Transverse colon (tissue), 4 donors: ENCODE results near the gene ST3GAL2. TPM values are rescaled to one million over a fixed set of nuclear protein-coding genes. Genes with fewer than 3 reads are reported as not detected.

ENCODE experiments used
- DNase-seq: peaks from one replicate; pipeline ENCODE4 v3.0.0-alpha.2; 2019
- H3K27ac ChIP-seq, 4 donors: fragments of 200-600 bp; sonication (generic); 2 replicates each; pipeline ENCODE4 v1.5.1; 2016 to 2018; ENCODE audit warnings: inconsistent platforms in 4 of 4
- H3K27me3 ChIP-seq: fragments of 200-600 bp; sonication (generic); 2 replicates; pipeline ENCODE4 v1.5.1; 2017; ENCODE audit warnings: inconsistent platforms
- H3K36me3 ChIP-seq, 4 donors: fragments of 200-600 bp; sonication (generic); 2 replicates each; pipeline ENCODE4 v1.5.1; 2017 to 2019; ENCODE audit warnings: inconsistent platforms in 4 of 4
- H3K4me1 ChIP-seq, 4 donors: fragments of 200-600 bp; sonication (generic); 2 replicates each; pipeline ENCODE4 v1.5.1; 2017 to 2020; ENCODE audit warnings: inconsistent platforms in 4 of 4
- H3K4me3 ChIP-seq, 4 donors: fragments of 200-600 bp; sonication (generic); 1 replicate in 1 of 4; 2 replicates in 3 of 4; pipeline versions ENCODE4 v1.5.1 to v1.6.1; 2017 to 2019; ENCODE audit warnings: inconsistent platforms in 4 of 4
- H3K9me3 ChIP-seq, 2 donors: fragments of 200-600 bp; sonication (generic); 2 replicates each; pipeline ENCODE4 v1.5.1; 2017 to 2019; ENCODE audit warnings: inconsistent platforms in 2 of 2
- CTCF ChIP-seq, 5 experiments: fragments of 200-600 bp in 3 of 5; fragments of 450-650 bp in 2 of 5; sonication (generic) in 3 of 5; IDR thresholded peaks; 1 replicate in 2 of 5; 2 replicates in 3 of 5; pipeline ENCODE4 v1.5.1; 2016 to 2017; ENCODE audit warnings: antibody characterized with exemption in 5 of 5, inconsistent platforms in 3 of 5, mild to moderate bottlenecking in 2 of 5, moderate library complexity in 1 of 5
- EP300 ChIP-seq: sonication (generic); formaldehyde crosslinking; IDR thresholded peaks from one replicate; pipeline ENCODE4 v1.6.1; 2017; ENCODE audit warnings: antibody characterized with exemption, low read depth
- POLR2A ChIP-seq: fragments of 450-650 bp; IDR thresholded peaks from one replicate; pipeline ENCODE4 v1.6.1; 2016; ENCODE audit warnings: antibody characterized with exemption, mild to moderate bottlenecking, moderate library complexity
- POLR2AphosphoS5 ChIP-seq, 3 donors: sonication (generic); formaldehyde crosslinking; IDR thresholded peaks; one replicate each; pipeline ENCODE4 v1.6.1; 2016; ENCODE audit warnings: antibody characterized with exemption in 3 of 3
- WGBS, 2 donors: methylation state at CpG; one replicate each; pipeline ENCODE4 v1.1.5; 2018; ENCODE audit warnings: low coverage in 1 of 2; 5-methylcytosine and 5-hydroxymethylcytosine counted together
- in situ Hi-C, 4 donors: fragments of 200-750 bp; cut with MboI; loops; one replicate each; pipeline versions ENCODE4 v1.15.0 to v1.15.1; 2017; ENCODE audit warnings: low sequenced_read_pairs in 3 of 4, low pct_ligation_motif_present in 1 of 4, low pct_unique_long_range_greater_than_20kb in 1 of 4
- intact Hi-C: fragments of 100-400 bp; cut with DNase I; formaldehyde crosslinking; loops from one replicate; pipeline ENCODE4 v1.15.1; 2023; ENCODE audit warnings: low total_unique reads
- total RNA-seq, 4 donors: library from RNA; depleted of rRNA; stranded (reverse); fragments of >200 nt; gene quantifications; one replicate each; pipeline ENCODE4 v1.1.0, GENCODE V29; 2016

ST3GAL2 gene
- total RNA-seq, 4 donors from 2014 or later, result 2.6 to 16.5 (median 8.5) TPM

GRCh38 chr16:70396246-70396904, 42.5 kb downstream of the ST3GAL2 start:
- no peak for TF ChIP-seq CTCF (IDR thresholded peaks at IDR 0.05)
- TF ChIP-seq POLR2AphosphoS5 (IDR thresholded peaks at IDR 0.05), result no peak
- TF ChIP-seq EP300, result no peak
- no peak for TF ChIP-seq POLR2A
- intact Hi-C loops (no loop called here), in situ Hi-C loops (loop anchor here in 1 of 4 donors (10.0 kb wide), 1 partner anchor 48 kb away; no protein-coding TSS in a partner anchor)
- Histone ChIP-seq H3K4me1 (peaks cover 0 to 9% (median 3%) of the 10 kb centered on the region in 4 donors), H3K4me3 (no peak overlapping the region), H3K36me3 (no peaks in the 10 kb centered on the region), H3K27ac (no peak overlapping the region), H3K9me3 (no peaks in the 10 kb centered on the region), H3K27me3 (no peaks in the 10 kb centered on the region)
- WGBS, 2 donors, result 70 to 83% methylated on average over 2 to 6 of the region's 6 CpGs
- no peak for DNase-seq

- TF ChIP-seq POLR2AphosphoS5 (IDR thresholded peaks at IDR 0.05) (no peak), CTCF (IDR thresholded peaks at IDR 0.05) (peak; percentile 61 to 84 (median 75))
Observed at GRCh38 chr16:70395345-70395901, 43.5 kb downstream of the ST3GAL2 start.

GRCh38 chr16:70394853-70395252, 44.0 kb downstream of the ST3GAL2 start:
- Histone ChIP-seq H3K27ac (no peak overlapping the region), H3K36me3 (no peaks in the 10 kb centered on the region), H3K4me3 (no peak overlapping the region), H3K9me3 (no peaks in the 10 kb centered on the region), H3K4me1 (peaks cover 0 to 9% (median 3%) of the 10 kb centered on the region in 4 donors), H3K27me3 (no peaks in the 10 kb centered on the region)
- in situ Hi-C loops (loop anchor here in 1 of 4 donors (10.0 kb wide), 1 partner anchor 50 kb away; no protein-coding TSS in a partner anchor), intact Hi-C loops (no loop called here)
- DNase-seq, result no peak
- TF ChIP-seq EP300 (no peak), CTCF (IDR thresholded peaks at IDR 0.05) (no peak), POLR2AphosphoS5 (IDR thresholded peaks at IDR 0.05) (no peak)
- WGBS, 2 donors, result 94% methylated on average over 14 of the region's 14 CpGs; no CpG with 5 or more reads in 1 of the 2 donors

More at GRCh38 chr16:70395345-70395901, 43.5 kb downstream of the ST3GAL2 start:
- Histone ChIP-seq H3K27ac (peak overlapping the region in 1 of 4 donors; percentile 15), H3K27me3 (no peaks in the 10 kb centered on the region), H3K36me3 (no peaks in the 10 kb centered on the region), H3K4me1 (peaks cover 0 to 9% (median 3%) of the 10 kb centered on the region in 4 donors), H3K9me3 (no peaks in the 10 kb centered on the region), H3K4me3 (no peak overlapping the region)
- 17 to 37% methylated on average over 3 to 6 of the region's 8 CpGs for WGBS, 2 donors
- intact Hi-C loops, result no loop called here
- in situ Hi-C loops, result loop anchor here in 1 of 4 donors (10.0 kb wide), 1 partner anchor 49 kb away; no protein-coding TSS in a partner anchor
- DNase-seq, result peak; percentile 89

- Histone ChIP-seq H3K36me3 (no peaks in the 10 kb centered on the region), H3K27me3 (no peaks in the 10 kb centered on the region), H3K4me3 (no peak overlapping the region), H3K9me3 (no peaks in the 10 kb centered on the region), H3K4me1 (peaks cover 0 to 9% (median 3%) of the 10 kb centered on the region in 4 donors), H3K27ac (no peak overlapping the region)
- TF ChIP-seq POLR2A, result no peak
- no peak for TF ChIP-seq EP300
- TF ChIP-seq CTCF (IDR thresholded peaks at IDR 0.05), result no peak
- no peak for TF ChIP-seq POLR2AphosphoS5 (IDR thresholded peaks at IDR 0.05)
- in situ Hi-C loops, result loop anchor here in 1 of 4 donors (10.0 kb wide), 1 partner anchor 51 kb away; no protein-coding TSS in a partner anchor
- WGBS, 2 donors, result 98% methylated on average over 6 of the region's 6 CpGs; no CpG with 5 or more reads in 1 of the 2 donors
- intact Hi-C loops, result no loop called here
- no peak for DNase-seq
Observed at GRCh38 chr16:70393662-70394061, 45.2 kb downstream of the ST3GAL2 start.
